ENCODE data around the gene PLBD2.

The PLBD2 gene, protein sequence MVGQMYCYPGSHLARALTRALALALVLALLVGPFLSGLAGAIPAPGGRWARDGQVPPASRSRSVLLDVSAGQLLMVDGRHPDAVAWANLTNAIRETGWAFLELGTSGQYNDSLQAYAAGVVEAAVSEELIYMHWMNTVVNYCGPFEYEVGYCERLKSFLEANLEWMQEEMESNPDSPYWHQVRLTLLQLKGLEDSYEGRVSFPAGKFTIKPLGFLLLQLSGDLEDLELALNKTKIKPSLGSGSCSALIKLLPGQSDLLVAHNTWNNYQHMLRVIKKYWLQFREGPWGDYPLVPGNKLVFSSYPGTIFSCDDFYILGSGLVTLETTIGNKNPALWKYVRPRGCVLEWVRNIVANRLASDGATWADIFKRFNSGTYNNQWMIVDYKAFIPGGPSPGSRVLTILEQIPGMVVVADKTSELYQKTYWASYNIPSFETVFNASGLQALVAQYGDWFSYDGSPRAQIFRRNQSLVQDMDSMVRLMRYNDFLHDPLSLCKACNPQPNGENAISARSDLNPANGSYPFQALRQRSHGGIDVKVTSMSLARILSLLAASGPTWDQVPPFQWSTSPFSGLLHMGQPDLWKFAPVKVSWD

DNA sequence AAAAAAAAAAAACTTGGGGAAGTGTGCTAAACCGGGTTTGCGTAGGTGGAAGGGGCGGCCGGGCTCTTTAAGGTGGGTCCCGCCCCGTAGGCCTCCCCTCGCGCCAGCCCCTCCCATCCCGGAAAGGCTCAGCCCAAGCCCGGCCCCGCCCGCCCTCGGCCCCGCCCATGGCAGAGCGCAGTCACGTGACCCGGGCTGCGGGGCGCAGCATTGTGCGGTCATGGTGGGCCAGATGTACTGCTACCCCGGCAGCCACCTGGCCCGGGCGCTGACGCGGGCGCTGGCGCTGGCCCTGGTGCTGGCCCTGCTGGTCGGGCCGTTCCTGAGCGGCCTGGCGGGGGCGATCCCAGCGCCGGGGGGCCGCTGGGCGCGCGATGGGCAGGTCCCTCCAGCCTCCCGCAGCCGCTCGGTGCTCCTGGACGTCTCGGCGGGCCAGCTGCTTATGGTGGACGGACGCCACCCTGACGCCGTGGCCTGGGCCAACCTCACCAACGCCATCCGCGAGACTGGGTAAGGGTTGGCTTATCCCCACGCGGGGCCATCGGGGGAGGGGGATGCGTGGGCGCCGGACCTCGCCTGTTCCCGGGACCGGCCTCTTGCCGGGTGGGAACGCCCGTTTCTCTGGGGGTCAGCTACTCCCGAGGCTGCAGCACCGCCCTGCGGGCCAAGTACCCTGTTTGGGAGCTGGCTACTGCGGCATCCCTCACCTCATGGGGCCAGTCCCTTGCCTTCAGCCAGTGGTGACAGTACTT, at the start of gene PLBD2:
Gene PLBD2, plus strand, starts transcription at position 207 of the 752 bp plus-strand sequence. Its CDS starts 14 bp downstream, at position 221.
- peak; percentile 60 to 97 (median 90) for DNase-seq

DNA sequence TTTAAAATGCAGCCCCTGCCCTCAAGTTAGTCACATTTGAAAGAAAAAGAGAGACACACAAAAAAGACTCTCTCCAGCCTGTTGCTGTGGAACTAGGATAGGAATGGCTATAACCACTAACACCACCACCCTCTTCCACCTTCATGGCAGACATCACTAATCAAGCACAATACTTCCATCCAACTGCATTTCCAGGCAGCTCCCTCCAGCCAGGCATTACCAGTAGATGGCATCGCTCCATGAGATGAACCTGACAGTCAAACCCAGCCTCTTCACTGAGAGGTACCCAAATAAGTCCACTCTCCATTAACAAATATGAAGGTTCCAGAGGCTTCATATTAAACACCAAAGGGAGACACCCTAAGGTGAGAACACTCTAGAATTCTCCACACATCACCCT, 47.9 kb upstream of the PLBD2 start:
- no peak for DNase-seq

DNA sequence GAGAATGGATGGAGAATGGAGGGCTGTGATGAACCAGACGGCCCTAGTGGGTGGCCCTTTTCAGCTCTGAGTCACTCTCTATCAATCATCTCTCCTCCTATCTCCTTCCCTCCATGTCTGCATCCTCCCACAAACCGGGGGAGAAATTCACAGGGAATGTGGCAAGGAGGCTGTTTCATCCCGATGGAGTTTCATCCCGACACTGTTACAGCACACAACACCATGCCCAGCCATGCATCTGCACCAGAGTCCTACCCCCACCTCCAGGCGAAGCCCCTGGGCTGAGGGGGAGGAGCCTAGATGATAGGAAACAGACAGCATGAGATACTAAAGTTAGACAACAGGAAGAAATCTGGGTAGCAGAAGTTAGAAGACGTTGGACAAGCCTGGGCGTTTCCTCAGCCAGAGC, 44.3 kb upstream of the PLBD2 start:
- peak in 1 of 51 donors; percentile 48 for DNase-seq

DNA sequence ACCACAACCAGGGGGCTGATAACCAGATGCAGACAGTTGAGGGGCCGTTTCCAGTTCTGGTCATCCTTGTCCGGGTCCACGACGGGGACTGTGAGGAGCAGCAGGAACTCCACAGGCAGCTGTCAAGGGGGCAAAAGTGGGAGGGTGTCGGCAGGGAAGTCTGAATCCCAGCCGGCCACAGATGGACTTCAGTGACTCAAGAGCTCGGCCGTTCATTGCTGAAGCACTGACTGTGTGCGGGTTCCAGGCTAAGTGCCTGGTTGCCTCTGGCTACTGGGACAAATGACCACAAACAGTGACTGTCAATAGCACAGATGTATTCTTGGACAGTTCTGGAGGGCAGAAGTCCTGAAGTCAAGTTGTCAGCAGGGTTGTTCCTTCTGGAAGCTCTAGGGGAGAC, 43.0 kb upstream of the PLBD2 start:
- DNase-seq: no peak

DNA sequence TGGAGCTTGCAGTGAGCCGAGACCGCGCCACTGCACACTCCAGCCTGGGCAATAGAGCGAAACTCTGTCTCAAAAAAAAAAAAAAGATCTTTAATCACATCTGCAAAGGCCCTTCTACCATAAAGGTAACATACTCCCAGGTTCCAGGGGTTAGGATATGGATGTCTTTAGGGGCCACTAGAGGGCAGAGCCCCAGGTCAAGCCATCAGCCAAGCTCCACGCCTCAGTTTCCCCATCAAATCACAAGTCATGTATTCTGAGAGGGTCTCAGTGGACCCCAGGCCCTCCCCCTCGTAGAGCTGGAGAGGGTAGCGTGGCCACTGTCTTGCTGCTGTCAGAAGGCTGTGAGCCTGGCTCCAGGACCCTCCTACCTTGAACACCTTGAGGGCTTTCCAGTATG, 42.2 kb upstream of the PLBD2 start:
- no peak for DNase-seq

DNA sequence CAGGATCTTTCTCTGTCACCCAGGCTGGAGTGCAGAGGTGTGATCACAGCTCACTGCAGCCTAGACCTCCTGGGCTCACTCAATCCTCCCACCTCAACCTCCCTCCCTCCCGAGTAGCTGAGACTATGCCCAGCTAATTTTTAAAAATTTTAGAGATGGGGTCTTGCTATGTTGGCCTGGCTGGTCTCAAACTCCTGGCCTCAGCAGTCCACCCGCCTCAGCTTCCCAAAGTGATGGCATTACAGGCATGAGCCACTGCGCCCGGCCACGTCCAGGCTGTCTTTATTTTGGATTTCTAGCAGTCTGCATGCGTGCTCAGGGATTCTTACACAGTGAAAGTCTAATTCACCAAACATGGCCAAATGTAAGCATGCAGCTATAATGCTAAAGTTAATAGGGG, 41.3 kb upstream of the PLBD2 start:
- DNase-seq: no peak

DNA sequence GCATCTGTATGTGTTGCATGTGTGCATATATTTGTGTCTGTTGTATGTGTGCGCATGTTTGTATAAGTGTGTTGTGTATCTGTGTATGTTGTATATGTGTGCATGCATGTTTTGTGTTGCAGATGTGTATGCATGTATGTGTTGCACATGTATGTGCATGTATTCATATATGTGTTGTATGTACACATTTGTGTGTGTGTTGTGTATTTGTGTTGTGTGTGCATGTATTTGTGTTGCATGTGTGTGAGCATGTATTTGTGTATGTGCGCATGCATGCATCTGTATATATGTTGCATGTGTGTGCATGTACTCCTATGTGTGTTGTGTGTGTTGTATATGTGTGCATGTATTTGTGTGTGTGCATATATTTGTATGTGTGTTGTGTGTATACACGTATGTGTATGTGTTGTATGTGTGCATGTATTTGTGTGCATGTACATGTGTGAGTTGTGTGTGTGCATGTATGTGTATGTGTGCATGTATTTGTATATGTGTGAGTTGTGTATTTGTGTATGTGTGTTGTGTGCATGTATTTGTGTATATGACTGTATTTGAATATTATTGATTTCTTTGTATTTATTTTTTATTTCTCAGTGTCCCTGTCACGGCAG, 40.2 kb upstream of the PLBD2 start:
- DNase-seq: no peak

DNA sequence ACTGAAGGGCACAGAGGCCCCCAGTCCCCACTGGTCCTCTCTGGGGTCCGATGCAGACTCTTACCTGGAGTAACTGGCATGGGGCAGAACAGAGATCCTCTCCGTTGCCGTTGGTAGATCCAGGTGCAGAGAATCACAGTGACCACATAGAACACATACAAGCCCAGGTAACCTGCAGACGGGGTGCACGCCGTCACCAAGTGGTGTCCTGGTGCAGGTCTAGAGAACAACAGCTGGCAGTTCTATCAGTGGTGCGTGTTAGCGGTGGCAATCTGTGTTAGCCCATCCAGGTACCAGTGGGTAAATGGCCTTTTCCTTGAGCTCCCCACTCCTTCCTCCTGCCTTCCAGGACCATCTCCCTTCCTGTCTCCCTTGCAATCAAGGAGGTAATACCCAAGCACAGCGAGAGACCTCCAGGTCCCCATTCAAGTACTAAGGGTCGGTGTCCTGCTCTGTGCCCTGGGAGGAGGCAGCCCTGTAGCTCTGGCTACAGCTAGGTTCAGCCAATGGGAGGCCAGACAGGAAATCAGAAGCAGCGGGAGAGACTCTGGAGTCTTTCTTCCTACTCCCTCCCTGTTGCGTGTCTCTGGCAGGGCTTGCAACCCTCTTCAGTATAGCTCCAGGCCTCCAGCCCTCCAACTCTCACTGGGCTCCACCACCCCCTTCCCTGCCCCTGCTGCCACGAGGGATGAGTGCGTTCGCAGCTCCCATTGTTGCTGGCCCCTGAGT, 39.3 kb upstream of the PLBD2 start:
- DNase-seq: no peak

DNA sequence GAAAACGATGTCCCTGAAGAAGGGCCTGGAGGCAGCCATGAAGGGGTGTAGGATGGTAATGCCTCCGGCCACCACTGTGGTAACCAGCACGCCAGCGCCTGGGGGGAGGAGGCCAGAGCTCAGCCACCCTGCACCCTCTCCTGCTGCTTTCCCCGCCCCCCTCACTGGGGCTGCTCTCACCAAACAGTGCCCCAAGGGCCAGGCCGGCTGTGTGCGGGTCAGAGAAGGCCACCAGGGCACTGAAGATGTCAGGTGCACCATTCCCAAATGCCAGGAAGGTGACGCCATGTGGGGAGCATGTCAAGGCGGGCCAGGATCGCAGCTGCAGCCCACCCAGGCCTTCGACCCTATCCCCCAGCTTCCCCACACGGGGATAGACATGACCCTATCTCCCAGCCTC, 38.0 kb upstream of the PLBD2 start:
- no peak for DNase-seq

DNA sequence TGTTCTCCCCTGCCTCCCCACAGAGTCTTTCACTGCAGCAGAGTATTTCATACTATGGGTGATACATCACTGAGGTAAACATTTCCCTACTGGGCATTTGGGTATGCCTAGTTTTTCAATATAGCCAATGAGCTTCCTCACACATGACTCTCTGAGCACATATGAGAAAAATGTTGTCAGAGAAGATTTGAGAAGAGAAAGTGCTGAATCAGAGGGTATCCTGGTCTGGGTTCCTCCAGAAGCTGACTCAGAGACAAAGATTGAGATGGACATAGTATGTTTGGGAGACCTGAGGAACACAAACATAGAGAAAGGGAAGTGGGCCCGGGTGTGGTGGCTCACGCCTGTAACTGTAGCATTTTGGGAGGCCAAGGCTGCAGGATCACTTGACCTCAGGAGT, 36.0 kb upstream of the PLBD2 start:
- DNase-seq: no peak

DNA sequence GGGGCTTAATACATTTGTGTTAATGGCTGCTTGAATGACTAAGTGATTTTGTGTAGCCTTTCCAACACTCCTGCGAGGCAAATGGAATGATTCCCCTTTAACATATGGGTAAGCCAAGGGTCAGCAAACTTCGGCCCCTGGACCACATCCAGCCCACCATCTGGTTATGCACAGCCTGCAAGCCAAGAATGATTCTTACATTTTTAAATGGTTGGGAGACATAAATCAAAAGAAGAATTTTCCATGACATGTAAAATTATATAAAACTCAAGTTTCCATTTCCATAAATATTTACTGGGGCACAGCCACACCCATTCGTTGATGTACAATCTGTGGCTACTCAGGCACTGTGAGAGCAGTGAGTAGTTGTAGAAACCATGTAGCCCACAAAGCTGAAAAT, 32.5 kb upstream of the PLBD2 start:
- no peak for DNase-seq

DNA sequence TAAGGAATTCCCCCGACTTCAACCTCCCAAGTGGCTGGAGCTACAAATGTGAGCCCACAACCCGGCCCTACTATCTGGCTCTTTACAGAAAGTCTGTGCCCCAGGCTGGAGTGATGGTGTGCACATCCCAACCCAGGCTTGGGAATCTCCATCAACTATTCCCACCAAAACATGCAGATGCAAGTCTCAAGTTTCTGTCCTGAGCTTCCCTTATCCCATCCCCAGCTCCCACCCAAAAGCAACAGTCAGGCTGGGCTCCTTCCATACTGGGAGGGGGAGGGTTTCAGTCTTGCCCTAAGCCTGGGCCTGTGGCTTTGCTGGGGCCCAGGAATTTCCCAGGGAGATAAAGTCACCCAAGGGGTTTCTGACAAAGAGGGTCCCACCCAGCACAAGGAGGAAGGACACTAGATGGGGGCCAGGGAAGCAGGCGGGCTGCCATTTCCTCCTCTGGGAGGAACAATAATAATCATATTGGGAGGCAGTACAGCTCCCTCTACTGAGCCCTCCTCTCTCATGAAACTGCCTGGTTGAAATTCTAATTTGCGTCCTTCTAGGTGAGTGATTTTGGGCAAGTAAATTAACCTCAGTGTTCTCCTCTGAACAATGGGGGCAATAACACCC, 31.5 kb upstream of the PLBD2 start:
- DNase-seq: no peak

DNA sequence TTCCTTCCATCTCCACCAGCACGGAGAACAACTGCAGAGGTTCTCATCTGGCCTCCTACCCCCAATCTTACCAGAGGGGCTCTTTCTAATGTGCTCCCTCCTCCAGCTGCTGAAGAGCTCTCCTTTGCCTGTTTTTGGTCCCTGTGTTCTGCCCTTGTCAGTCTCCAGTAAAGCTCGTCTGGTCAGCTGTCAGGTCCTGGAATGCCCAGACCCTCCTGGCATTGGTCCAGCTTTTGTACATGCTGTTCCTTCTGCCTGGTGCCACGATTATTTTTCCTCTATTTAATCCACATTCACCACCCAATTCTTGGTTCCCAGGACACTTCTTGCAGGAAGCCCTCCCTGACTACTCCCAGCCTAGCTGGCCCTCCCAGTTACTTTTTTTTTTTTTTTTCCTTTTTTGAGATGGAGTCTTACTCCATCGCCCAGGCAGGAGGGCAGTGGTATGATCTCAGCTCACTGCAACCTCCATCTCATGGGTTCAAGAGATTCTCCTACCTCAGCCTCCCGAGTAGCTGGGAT, 30.0 kb upstream of the PLBD2 start:
- DNase-seq: no peak

DNA sequence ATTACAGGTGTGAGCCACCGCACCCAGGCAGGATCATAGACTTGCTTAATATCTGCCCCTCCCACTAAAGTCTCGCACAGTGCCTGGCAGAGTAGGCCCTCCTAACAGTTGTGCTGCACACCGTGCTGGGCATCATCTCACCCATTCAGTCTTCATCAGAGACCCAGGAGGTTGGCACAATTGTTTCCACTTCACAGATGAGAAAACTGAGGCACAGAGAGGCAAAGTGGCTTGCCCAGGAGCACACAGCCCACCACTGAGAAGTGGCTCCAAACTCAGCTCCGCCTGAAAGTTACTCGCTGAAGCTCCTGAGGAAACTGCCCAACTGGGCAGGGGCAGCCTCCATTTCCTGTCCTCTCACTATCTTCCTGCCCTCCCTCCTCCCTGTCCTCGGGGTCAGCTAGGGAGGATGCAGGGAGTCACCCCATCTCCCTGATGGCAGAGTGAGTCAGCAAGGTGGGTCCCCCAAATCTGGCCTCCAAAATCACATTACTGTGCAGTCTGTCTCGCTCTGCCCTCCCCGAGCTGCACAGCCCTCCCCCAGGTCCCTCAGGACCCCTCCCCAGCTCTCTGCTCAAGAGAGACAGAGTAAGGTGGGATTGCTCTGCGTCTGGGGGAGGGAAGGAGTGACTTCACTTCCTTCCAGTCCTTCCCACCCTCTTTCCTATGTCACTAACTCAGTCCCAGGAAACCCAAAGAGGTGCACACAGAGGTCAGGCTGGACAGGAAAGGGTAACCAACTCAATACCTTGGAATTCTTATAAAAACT, 29.2 kb upstream of the PLBD2 start:
- no peak for DNase-seq

DNA sequence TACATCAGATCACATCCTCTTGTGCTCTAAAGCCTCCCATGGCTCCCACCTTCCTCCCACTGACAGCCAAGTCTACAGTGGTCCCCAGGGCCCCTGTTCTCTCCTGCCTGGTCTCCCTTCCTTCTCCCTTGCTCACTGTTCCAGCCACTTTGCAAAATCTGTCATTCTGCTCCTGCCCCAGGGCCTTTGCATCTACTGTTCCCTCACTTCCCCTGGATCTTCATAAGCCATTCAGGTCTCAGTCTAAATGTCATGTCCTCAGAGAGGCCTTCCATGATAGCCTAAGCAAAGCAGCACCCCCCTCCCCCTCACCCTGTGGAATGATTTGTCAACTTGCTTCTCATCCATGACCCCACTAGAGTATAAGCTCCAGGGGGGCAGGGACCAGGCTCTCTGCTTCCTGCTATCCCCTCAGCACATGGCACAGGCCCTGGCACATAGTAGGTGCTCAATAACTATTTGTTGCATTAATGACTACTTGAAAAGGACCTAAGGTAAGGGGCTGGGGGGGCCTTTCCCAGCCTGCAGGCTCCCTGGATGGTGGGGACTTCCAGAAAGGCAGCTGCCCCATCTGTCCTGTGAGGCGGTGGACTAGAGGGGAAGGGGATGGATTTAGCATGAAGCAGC, 28.5 kb upstream of the PLBD2 start:
- no peak for DNase-seq

DNA sequence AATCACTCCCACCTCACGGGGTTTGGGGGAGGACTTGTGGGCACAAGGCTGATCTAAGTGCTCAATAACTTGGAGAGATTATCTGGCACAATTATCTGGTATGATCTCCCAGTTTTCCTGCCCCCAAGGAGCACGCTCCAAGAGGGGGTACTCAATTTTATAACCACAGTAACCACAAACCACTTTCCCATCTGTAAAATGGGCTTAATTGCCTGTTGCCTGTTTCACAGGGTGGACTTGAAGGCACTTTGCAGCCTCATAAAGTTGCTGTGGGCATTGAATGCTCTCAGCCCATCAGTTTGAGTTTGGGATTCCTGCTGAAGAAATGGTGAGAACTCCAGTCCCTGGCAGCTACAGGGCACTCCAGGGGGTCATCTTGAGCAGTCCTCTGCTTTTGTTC, 27.9 kb upstream of the PLBD2 start:
- DNase-seq: no peak

DNA sequence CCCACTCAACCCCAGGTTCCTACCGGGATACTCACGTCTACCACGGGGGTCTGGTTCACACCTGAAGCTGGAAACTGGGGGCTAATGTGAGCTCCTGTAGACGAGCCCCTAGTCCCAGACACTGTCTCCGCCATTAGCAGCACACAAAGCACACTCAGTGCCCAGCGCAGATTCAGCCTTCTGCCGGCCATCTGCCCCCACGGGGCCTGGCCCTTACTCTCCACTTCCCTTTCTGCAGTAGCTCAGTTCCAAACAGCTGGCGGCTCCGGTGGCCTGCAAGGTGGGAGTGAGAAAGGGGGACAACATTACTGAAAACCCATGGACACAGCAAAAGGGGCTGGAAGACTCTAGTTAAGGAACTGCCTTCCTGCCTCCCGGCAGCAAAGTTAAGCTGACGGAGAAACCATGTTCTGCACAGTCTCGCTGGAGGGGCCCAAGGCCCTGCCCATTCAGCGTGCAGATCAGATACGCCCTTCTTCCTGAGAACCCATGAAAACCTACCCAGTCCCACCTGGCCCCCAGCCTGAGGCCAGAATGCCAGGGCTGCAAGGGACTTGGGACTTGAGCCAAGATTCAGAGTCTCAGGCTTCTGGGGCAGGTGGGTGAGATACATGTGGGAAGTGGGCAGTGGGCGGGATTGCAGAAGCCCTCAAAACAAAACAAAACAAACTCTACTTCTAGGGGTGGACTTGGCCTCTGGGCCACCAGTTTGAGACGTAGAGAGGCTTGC, 25.5 kb upstream of the PLBD2 start:
- DNase-seq: no peak

DNA sequence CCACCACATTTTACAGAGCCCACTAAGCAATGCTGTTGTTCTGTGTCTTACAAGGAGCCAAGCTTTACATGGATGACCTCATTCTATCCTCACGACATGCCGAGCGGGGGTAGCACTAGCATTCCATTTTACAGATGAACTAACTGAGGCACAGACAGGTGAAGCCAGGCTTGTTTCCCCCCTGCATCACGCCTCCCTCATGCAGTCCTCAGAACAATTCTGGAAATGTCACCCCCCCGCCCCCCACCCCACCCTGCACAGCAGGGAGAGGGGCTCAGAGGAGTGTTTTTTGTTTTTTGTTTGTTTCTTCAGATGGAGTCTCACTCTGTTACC, 25.0 kb upstream of the PLBD2 start:
- no peak for DNase-seq

All from hypothalamus (tissue), 51 donors.